Keratinocyte (primary cell): Measurements from ENCODE around the gene UBE2D2. TPM values are rescaled to one million over a fixed set of nuclear protein-coding genes. Genes with fewer than 3 reads are reported as not detected.

Experiments used
- DNase-seq: peaks from one replicate; pipeline ENCODE4 v3.0.0-alpha.2; 2011; ENCODE audit warnings: low read depth, missing footprints, low spot score
- FAIRE-seq: peaks from 2 replicates; lab custom pipeline; 2011; peaks lifted over from hg19 to GRCh38; lab: Jason Lieb, UNC
- H2AFZ ChIP-seq: 2 replicates; pipeline ENCODE4 v1.6.0; 2012; ENCODE audit warnings: low read length, control low read depth, inconsistent platforms; ENCODE audit not compliant: control insufficient read depth
- H3K27ac ChIP-seq: 2 replicates; pipeline ENCODE4 v1.5.1; 2011; ENCODE audit warnings: low read length; ENCODE audit not compliant: control insufficient read depth, insufficient read depth
- H3K27me3 ChIP-seq: 3 replicates; pipeline ENCODE4 v1.6.0; 2011; ENCODE audit warnings: low read length; ENCODE audit not compliant: control insufficient read depth, insufficient read depth; ENCODE audit errors: extremely low read depth
- H3K36me3 ChIP-seq, 2 experiments: 2 replicates in 1 of 2; 3 replicates in 1 of 2; pipeline ENCODE4 v1.5.1; 2011; ENCODE audit warnings: low read length in 2 of 2, mild to moderate bottlenecking in 1 of 2; ENCODE audit not compliant: control insufficient read depth in 2 of 2, insufficient read depth in 2 of 2; ENCODE audit errors: extremely low read depth in 1 of 2
- H3K4me1 ChIP-seq: 3 replicates; pipeline ENCODE4 v1.5.1; 2011; ENCODE audit warnings: low read length; ENCODE audit not compliant: control insufficient read depth, insufficient read depth; ENCODE audit errors: extremely low read depth
- H3K4me2 ChIP-seq: 3 replicates; pipeline ENCODE4 v1.6.0; 2011; ENCODE audit warnings: low read depth, low read length; ENCODE audit not compliant: control insufficient read depth, insufficient read depth; ENCODE audit errors: extremely low read depth
- H3K4me3 ChIP-seq, 3 experiments: fragments of 200-600 bp in 1 of 3; sonication (generic) in 1 of 3; 2 replicates in 2 of 3; 3 replicates in 1 of 3; pipeline ENCODE4 v1.5.1; 2011 to 2016; ENCODE audit warnings: low read length in 3 of 3, mild to moderate bottlenecking in 3 of 3, control low read depth in 2 of 3, inconsistent platforms in 1 of 3, low read depth in 1 of 3, mixed read lengths in 1 of 3, mixed run types in 1 of 3, moderate library complexity in 1 of 3; ENCODE audit not compliant: control insufficient read depth in 2 of 3, insufficient read depth in 2 of 3; ENCODE audit errors: extremely low read depth in 1 of 3
- H3K79me2 ChIP-seq: 2 replicates; pipeline ENCODE4 v1.6.0; 2012; ENCODE audit warnings: low read length; ENCODE audit not compliant: control insufficient read depth, insufficient read depth
- H3K9ac ChIP-seq: 3 replicates; pipeline ENCODE4 v1.6.0; 2011; ENCODE audit warnings: low read length; ENCODE audit not compliant: control insufficient read depth, insufficient read depth; ENCODE audit errors: extremely low read depth
- H3K9me1 ChIP-seq: 3 replicates; pipeline ENCODE4 v1.6.0; 2011; ENCODE audit warnings: low read length; ENCODE audit not compliant: control insufficient read depth, insufficient read depth; ENCODE audit errors: extremely low read depth
- H3K9me3 ChIP-seq: 2 replicates; pipeline ENCODE4 v1.5.1; 2012; ENCODE audit warnings: low read depth, low read length; ENCODE audit not compliant: control insufficient read depth
- H4K20me1 ChIP-seq: 3 replicates; pipeline ENCODE4 v1.6.0; 2011; ENCODE audit warnings: low read length; ENCODE audit not compliant: control insufficient read depth, insufficient read depth; ENCODE audit errors: extremely low read depth
- EZH2 ChIP-seq: IDR thresholded peaks from one replicate; pipeline ENCODE4 v1.6.1; 2012; ENCODE audit warnings: inconsistent platforms, mild to moderate bottlenecking, low read length, moderate library complexity
- dilution Hi-C: fragments of 300-500 bp; cut with MboI; formaldehyde crosslinking; loops from one replicate; pipeline ENCODE4 v1.7.0; 2020; ENCODE audit warnings: low sequenced_read_pairs; ENCODE audit not compliant: extremely low pct_ligation_motif_present
- polyA plus RNA-seq, 5 experiments: library from polyadenylated mRNA; depleted of rRNA in 3 of 5; stranded (reverse) in 3 of 5; stranded (forward) in 1 of 5; unstranded in 1 of 5; fragments of >200 nt; gene quantifications; 1 replicate in 1 of 5; 2 replicates in 3 of 5; 3 replicates in 1 of 5; pipeline versions ENCODE4 v1.2.1 to v1.2.3, GENCODE V29; 2011 to 2012; ENCODE audit warnings: missing spikeins in 2 of 5, low read depth in 1 of 5, low replicate concordance in 1 of 5
- TF ChIP-seq, protein P1 (sequence below), 3 experiments: IDR thresholded peaks in 1 of 3; conservative IDR thresholded peaks in 1 of 3; optimal IDR thresholded peaks in 1 of 3; 2 replicates in 2 of 3; 3 replicates in 1 of 3; pipeline versions ENCODE3 to v1.5.1; 2011; ENCODE audit warnings: low read length in 3 of 3, mild to moderate bottlenecking in 3 of 3, moderate library complexity in 2 of 3, control low read depth in 1 of 3, inconsistent platforms in 1 of 3; ENCODE audit not compliant: insufficient read depth in 2 of 3; ENCODE audit errors: extremely low read depth in 1 of 3

The UBE2D2 gene
- polyA plus RNA-seq, 1 donor (not counting 4 experiments of a cell fraction or from before 2014, with no cell fraction given), result 127 TPM

DNA sequence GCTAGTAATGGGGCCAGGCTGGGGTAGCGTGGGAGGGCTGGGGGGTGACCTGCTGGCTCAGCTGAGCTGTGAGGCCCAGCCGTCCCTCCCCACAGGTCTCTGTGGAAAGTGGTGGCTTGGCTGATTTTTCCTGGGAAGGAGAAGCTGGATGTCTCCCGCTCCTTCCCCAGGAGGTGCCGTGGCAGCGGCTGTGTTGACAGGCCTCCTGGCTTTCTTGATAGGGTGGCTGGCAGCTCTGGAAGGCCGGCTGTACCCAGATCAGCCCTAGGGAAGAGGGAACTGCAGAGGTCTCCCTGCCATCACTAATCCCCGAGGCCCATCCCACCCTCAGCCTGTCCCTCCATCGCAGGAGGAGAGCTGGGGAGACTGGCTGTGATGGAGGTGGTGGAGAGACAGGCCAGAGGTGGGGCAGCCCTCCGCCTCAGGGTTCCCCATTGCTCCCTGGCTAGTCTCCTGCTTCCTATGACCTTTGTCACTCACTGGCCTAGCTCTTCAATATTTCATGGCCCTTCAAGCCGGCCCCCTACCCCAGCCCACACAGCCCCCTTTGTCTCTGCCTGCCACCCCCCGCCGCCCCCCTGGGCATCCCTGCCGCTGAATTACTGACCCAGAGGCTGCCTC lies 93.8 kb downstream of the UBE2D2 start:
- H3K4me1 ChIP-seq, result peaks cover 17% of the 10 kb centered on the region
- dilution Hi-C loops, result no loop called here
- no peak overlapping the region for H3K4me3 ChIP-seq
- DNase-seq (no peak), FAIRE-seq (no peak)
- no peak overlapping the region for H3K27ac ChIP-seq
- H4K20me1 ChIP-seq, result no peaks in the 10 kb centered on the region
- TF ChIP-seq, protein P1, sequence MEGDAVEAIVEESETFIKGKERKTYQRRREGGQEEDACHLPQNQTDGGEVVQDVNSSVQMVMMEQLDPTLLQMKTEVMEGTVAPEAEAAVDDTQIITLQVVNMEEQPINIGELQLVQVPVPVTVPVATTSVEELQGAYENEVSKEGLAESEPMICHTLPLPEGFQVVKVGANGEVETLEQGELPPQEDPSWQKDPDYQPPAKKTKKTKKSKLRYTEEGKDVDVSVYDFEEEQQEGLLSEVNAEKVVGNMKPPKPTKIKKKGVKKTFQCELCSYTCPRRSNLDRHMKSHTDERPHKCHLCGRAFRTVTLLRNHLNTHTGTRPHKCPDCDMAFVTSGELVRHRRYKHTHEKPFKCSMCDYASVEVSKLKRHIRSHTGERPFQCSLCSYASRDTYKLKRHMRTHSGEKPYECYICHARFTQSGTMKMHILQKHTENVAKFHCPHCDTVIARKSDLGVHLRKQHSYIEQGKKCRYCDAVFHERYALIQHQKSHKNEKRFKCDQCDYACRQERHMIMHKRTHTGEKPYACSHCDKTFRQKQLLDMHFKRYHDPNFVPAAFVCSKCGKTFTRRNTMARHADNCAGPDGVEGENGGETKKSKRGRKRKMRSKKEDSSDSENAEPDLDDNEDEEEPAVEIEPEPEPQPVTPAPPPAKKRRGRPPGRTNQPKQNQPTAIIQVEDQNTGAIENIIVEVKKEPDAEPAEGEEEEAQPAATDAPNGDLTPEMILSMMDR (optimal IDR thresholded peaks at IDR 0.05 in 1 of 3, IDR thresholded peaks at IDR 0.05 in 1 of 3, conservative IDR thresholded peaks at IDR 0.05 in 1 of 3; ENCODE audit: extremely low read depth in 1 of 3, insufficient read depth in 2 of 3, low read length in 3 of 3), result no peak
- TF ChIP-seq EZH2, result no peak
- H3K9ac ChIP-seq, result no peak overlapping the region
- peaks cover 11% of the 10 kb centered on the region for H3K27me3 ChIP-seq
- no peaks in the 10 kb centered on the region for H3K9me1 ChIP-seq
- H3K9me3 ChIP-seq, result no peaks in the 10 kb centered on the region
- H3K79me2 ChIP-seq, result no peaks in the 10 kb centered on the region
- H2AFZ ChIP-seq, result no peak overlapping the region
- H3K4me2 ChIP-seq, result no peak overlapping the region
- H3K36me3 ChIP-seq, result no peaks in the 10 kb centered on the region

DNA sequence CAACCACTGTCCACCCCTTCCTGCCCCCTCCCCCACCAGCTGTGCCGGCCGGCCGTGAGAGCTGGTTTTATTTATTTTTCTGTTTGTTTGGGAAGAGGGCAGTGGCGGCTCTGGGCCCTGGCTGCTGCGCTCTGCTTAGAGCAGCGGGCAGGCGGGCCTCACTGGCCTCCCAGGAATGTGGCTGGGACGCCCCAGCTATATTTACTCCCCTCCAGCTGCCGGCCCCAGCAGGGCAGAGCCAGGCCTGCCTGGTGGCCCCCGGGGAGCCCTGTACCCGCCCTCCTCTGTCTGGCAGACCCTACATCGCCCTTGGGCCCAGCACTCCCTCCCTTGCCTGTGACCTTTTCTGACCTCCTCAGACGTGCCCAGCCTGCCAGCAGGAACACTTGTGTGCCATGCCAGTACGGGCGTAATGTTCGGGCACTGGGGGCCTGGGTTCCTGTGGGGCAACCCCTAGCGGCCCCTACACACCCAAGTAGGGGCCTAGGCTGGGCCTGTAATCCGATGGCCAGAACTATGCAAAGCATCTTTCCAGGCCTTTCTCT lies 94.7 kb downstream of the UBE2D2 start:
- no peak overlapping the region for H2AFZ ChIP-seq
- no peaks in the 10 kb centered on the region for H3K79me2 ChIP-seq
- H3K9me3 ChIP-seq, result no peaks in the 10 kb centered on the region
- no peak overlapping the region for H3K9ac ChIP-seq
- dilution Hi-C loops, result no loop called here
- H3K9me1 ChIP-seq, result no peaks in the 10 kb centered on the region
- FAIRE-seq, result no peak
- H3K4me1 ChIP-seq, result peaks cover 23% of the 10 kb centered on the region
- DNase-seq, result no peak
- H3K4me3 ChIP-seq, result no peak overlapping the region
- no peaks in the 10 kb centered on the region for H4K20me1 ChIP-seq
- H3K4me2 ChIP-seq, result no peak overlapping the region
- H3K36me3 ChIP-seq, result no peaks in the 10 kb centered on the region
- TF ChIP-seq, protein P1 (optimal IDR thresholded peaks at IDR 0.05 in 1 of 3, IDR thresholded peaks at IDR 0.05 in 1 of 3, conservative IDR thresholded peaks at IDR 0.05 in 1 of 3; ENCODE audit: extremely low read depth in 1 of 3, insufficient read depth in 2 of 3, low read length in 3 of 3), result no peak
- TF ChIP-seq EZH2, result no peak
- H3K27me3 ChIP-seq, result peaks cover 2% of the 10 kb centered on the region
- H3K27ac ChIP-seq, result no peak overlapping the region
